NT2/D1 (cell line): ENCODE results near the gene EFTUD2.

Source experiments
- SUZ12 ChIP-seq: IDR thresholded peaks from 2 replicates; pipeline ENCODE4 v1.6.1; 2011; ENCODE audit not compliant: insufficient read length, insufficient read depth; ENCODE audit errors: extremely low read depth
- YY1 ChIP-seq: IDR thresholded peaks from 2 replicates; pipeline ENCODE4 v1.6.1; 2011; ENCODE audit not compliant: insufficient read length, insufficient read depth
- ZNF274 ChIP-seq: IDR thresholded peaks from 2 replicates; pipeline ENCODE4 v1.6.1; 2011; ENCODE audit warnings: mild to moderate bottlenecking, low read depth, low read length

DNA sequence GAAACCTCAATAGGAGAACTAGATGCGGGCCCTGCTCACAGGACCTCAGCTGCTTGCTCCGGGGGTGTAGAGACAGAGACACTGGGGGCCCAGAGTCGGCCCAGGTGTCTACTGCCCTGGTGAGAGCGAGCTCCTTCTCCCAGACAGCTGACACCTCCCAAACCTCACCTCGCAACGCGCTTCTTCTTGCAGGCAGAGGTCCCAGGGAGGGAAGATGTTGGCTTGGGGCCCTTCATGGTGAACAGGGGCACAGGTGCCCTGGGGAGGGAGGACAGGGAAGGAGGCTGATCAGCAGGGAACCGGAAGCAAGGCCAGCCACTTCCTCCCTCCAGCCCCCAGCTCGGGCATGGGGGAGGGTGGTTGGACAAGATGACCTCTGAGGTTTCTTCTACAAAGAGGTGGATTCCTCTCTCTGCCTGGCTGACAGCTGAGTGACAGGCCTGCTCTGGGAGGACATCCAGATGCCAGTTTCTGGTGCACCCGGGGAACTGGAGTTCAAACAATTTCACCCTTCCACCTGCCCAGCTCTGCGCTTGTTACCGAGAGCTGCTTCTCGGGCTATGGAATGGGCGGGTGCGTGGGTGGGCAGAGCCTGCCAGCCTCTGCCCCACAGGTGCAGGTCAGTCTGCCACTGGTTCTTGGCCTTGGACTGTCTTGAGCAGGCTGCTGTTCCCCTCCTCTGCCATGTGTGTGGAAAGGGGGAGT is 27.7 kb upstream of the EFTUD2 start:
- no peak for TF ChIP-seq ZNF274
- no peak for TF ChIP-seq YY1
- TF ChIP-seq SUZ12 = no peak
